ENCODE measurements around the gene SLC25A21. TPM values are rescaled to one million over a fixed set of nuclear protein-coding genes. Genes with fewer than 3 reads are reported as not detected.

The SLC25A21 gene
- total RNA-seq, 4 donors from 2014 or later = 0.67 to 2.1 (median 0.91) TPM

- 62 to 65% methylated on average over 2 of the region's 2 CpGs for WGBS, 2 donors
- H3K36me3 ChIP-seq = no peaks in the 10 kb centered on the region
- H3K27ac ChIP-seq = no peak overlapping the region
- peaks cover 0 to 5% (median 0%) of the 10 kb centered on the region in 3 donors for H3K4me1 ChIP-seq
- TF ChIP-seq POLR2A (IDR thresholded peaks at IDR 0.05) (no peak), CTCF (IDR thresholded peaks at IDR 0.05) (no peak)
- no peaks in the 10 kb centered on the region for H3K27me3 ChIP-seq
- intact Hi-C loops (cut with DNase I) = no loop called here
- DNase-seq = no peak
- no peaks in the 10 kb centered on the region for H3K9me3 ChIP-seq
- H3K4me3 ChIP-seq = no peak overlapping the region
Observed at GRCh38 chr14:36834293-36834692, 338.1 kb downstream of the SLC25A21 start.

- H3K36me3 ChIP-seq = no peaks in the 10 kb centered on the region
- TF ChIP-seq POLR2A (IDR thresholded peaks at IDR 0.05) = no peak
- no peak for TF ChIP-seq CTCF (IDR thresholded peaks at IDR 0.05)
- no peaks in the 10 kb centered on the region for H3K9me3 ChIP-seq
- no peak overlapping the region for H3K4me3 ChIP-seq
- intact Hi-C loops (cut with DNase I) = no loop called here
- DNase-seq = no peak
- no peak overlapping the region for H3K27ac ChIP-seq
- WGBS, 2 donors = 75 to 77% methylated on average over 3 of the region's 3 CpGs
- no peaks in the 10 kb centered on the region for H3K27me3 ChIP-seq
- no peaks in the 10 kb centered on the region for H3K4me1 ChIP-seq
Observed at GRCh38 chr14:36829547-36829946, 342.9 kb downstream of the SLC25A21 start.

- Histone ChIP-seq H3K36me3 (no peaks in the 10 kb centered on the region), H3K27ac (no peak overlapping the region), H3K4me3 (no peak overlapping the region), H3K4me1 (no peaks in the 10 kb centered on the region), H3K9me3 (no peaks in the 10 kb centered on the region), H3K27me3 (no peaks in the 10 kb centered on the region)
- DNase-seq = no peak
- TF ChIP-seq POLR2A (IDR thresholded peaks at IDR 0.05) = no peak
- no peak for TF ChIP-seq CTCF (IDR thresholded peaks at IDR 0.05)
- intact Hi-C loops (cut with DNase I) = no loop called here
- WGBS, 2 donors = 10 to 11% methylated on average over 2 of the region's 2 CpGs
Observed at GRCh38 chr14:36827861-36828260, 344.5 kb downstream of the SLC25A21 start.

GRCh38 chr14:36826614-36827013, 345.8 kb downstream of the SLC25A21 start:
- H3K27me3 ChIP-seq = no peaks in the 10 kb centered on the region
- DNase-seq = no peak
- H3K9me3 ChIP-seq = no peaks in the 10 kb centered on the region
- H3K36me3 ChIP-seq = no peaks in the 10 kb centered on the region
- intact Hi-C loops (cut with DNase I) = no loop called here
- no peak overlapping the region for H3K4me3 ChIP-seq
- no peak overlapping the region for H3K27ac ChIP-seq
- WGBS, 2 donors = 84 to 88% methylated on average over 5 to 6 of the region's 6 CpGs
- TF ChIP-seq POLR2A (IDR thresholded peaks at IDR 0.05) (no peak), CTCF (IDR thresholded peaks at IDR 0.05) (no peak)
- no peaks in the 10 kb centered on the region for H3K4me1 ChIP-seq

- Histone ChIP-seq H3K4me1 (peaks cover 0 to 14% (median 3%) of the 10 kb centered on the region in 3 donors), H3K27me3 (no peaks in the 10 kb centered on the region), H3K27ac (no peak overlapping the region), H3K9me3 (no peaks in the 10 kb centered on the region), H3K4me3 (no peak overlapping the region), H3K36me3 (no peaks in the 10 kb centered on the region)
- no peak for DNase-seq
- intact Hi-C loops (cut with DNase I) = no loop called here
- TF ChIP-seq CTCF (IDR thresholded peaks at IDR 0.05) = no peak
- no peak for TF ChIP-seq POLR2A (IDR thresholded peaks at IDR 0.05)
- 80 to 93% methylated on average over 4 of the region's 4 CpGs for WGBS, 2 donors
Observed at GRCh38 chr14:36824854-36825253, 347.6 kb downstream of the SLC25A21 start.

Data from esophagus squamous epithelium (tissue), 5 donors.